Measurements from ENCODE around the gene RTN4RL1.
"Not testable (repeated sequence)": the region's sequence is repeated elsewhere in the genome, so short reads cannot be mapped to it uniquely, and the experiment has no call there.

Gene RTN4RL1

GRCh38 chr17:1904273-1905182 is 120.6 kb downstream of the RTN4RL1 start:
- in situ Hi-C loops (cut with HindIII; ENCODE audit: low sequenced_read_pairs), result no loop called here

- in situ Hi-C loops (cut with HindIII; ENCODE audit: low sequenced_read_pairs), result no loop called here
These were observed 125.6 kb downstream of the RTN4RL1 start for GRCh38 chr17:1899403-1900000.

GRCh38 chr17:1898872-1899271 is 126.3 kb downstream of the RTN4RL1 start:
- in situ Hi-C loops (cut with HindIII; ENCODE audit: low sequenced_read_pairs), result no loop called here

GRCh38 chr17:1898332-1898731 is 126.8 kb downstream of the RTN4RL1 start:
- in situ Hi-C loops (cut with HindIII; ENCODE audit: low sequenced_read_pairs), result no loop called here

- in situ Hi-C loops (cut with HindIII; ENCODE audit: low sequenced_read_pairs), result no loop called here
These were observed 128.0 kb downstream of the RTN4RL1 start for GRCh38 chr17:1897105-1897656.

GRCh38 chr17:1896243-1897104 is 128.7 kb downstream of the RTN4RL1 start:
- in situ Hi-C loops (cut with HindIII; ENCODE audit: low sequenced_read_pairs), result no loop called here

GRCh38 chr17:1895479-1895878 is 129.7 kb downstream of the RTN4RL1 start:
- in situ Hi-C loops (cut with HindIII; ENCODE audit: low sequenced_read_pairs), result not testable (repeated sequence)

- in situ Hi-C loops (cut with HindIII; ENCODE audit: low sequenced_read_pairs), result no loop called here
These were observed 130.3 kb downstream of the RTN4RL1 start for GRCh38 chr17:1894753-1895339.

- in situ Hi-C loops (cut with HindIII; ENCODE audit: low sequenced_read_pairs), result no loop called here
These were observed 134.2 kb downstream of the RTN4RL1 start for GRCh38 chr17:1890758-1891450.

GRCh38 chr17:1888741-1889140 is 136.4 kb downstream of the RTN4RL1 start:
- in situ Hi-C loops (cut with HindIII; ENCODE audit: low sequenced_read_pairs), result no loop called here
